Heart left ventricle (tissue), 16 donors: ENCODE results near the gene SMARCAL1. TPM values are rescaled to one million over a fixed set of nuclear protein-coding genes. Genes with fewer than 3 reads are reported as not detected.
A peak's percentile ranks its signal among the peaks of the same experiment; 100 is the strongest.

ENCODE experiments used
- ATAC-seq, 4 donors: fragments of 200-7000 bp; cut with Tn5 transposase; one replicate each; pipeline ENCODE4 v1.9.1; 2020 to 2022; ENCODE audit warnings: moderate library complexity in 4 of 4, mild to moderate bottlenecking in 3 of 4, moderate number of reproducible peaks in 1 of 4
- DNase-seq, 5 donors: peaks; one replicate each; pipeline ENCODE4 v3.0.0-alpha.2; 2020
- H3K27ac ChIP-seq, 12 donors: fragments of 200-600 bp; sonication (generic) in 4 of 12; one replicate each; pipeline versions ENCODE4 v1.5.0 to v1.8.0; 2016 to 2022; ENCODE audit warnings: mild to moderate bottlenecking in 2 of 12
- H3K27me3 ChIP-seq, 9 donors: fragments of 200-600 bp; sonication (generic) in 2 of 9; one replicate each; pipeline versions ENCODE4 v1.5.1 to v1.8.0; 2016 to 2022; ENCODE audit warnings: mild to moderate bottlenecking in 3 of 9
- H3K36me3 ChIP-seq, 9 donors: fragments of 200-600 bp; sonication (generic) in 2 of 9; one replicate each; pipeline versions ENCODE4 v1.5.0 to v1.8.0; 2018 to 2022; ENCODE audit warnings: mild to moderate bottlenecking in 2 of 9
- H3K4me1 ChIP-seq, 12 donors: fragments of 200-600 bp; sonication (generic) in 4 of 12; one replicate each; pipeline versions ENCODE4 v1.5.0 to v1.8.0; 2016 to 2022; ENCODE audit warnings: mild to moderate bottlenecking in 3 of 12
- H3K4me3 ChIP-seq, 12 donors: fragments of 200-600 bp; sonication (generic) in 4 of 12; one replicate each; pipeline versions ENCODE4 v1.5.0 to v1.8.0; 2017 to 2022; ENCODE audit warnings: mild to moderate bottlenecking in 9 of 12, moderate library complexity in 4 of 12
- H3K9me3 ChIP-seq, 12 donors: fragments of 200-600 bp; sonication (generic) in 4 of 12; one replicate each; pipeline versions ENCODE4 v1.5.0 to v1.8.0; 2016 to 2022; ENCODE audit warnings: mild to moderate bottlenecking in 1 of 12
- POLR2A ChIP-seq, 2 donors: fragments of 450-650 bp; IDR thresholded peaks; one replicate each; pipeline ENCODE4 v1.6.1; 2017; ENCODE audit warnings: antibody characterized with exemption in 2 of 2, mild to moderate bottlenecking in 2 of 2, moderate library complexity in 2 of 2
- WGBS, 4 donors: extraction: QIAGEN DNeasy Blood & Tissue Kit in 2 of 4; methylation state at CpG; one replicate each; pipeline versions ENCODE4 v1.1.5 to v1.1.7; 2013 to 2018; 5-methylcytosine and 5-hydroxymethylcytosine counted together
- intact Hi-C, 10 donors: fragments of 100-400 bp; cut with DNase I; formaldehyde crosslinking; loops; one replicate each; pipeline versions ENCODE4 v1.11.1 to v1.14.2; 2022
- long read RNA-seq, 3 donors: library from polyadenylated mRNA; unstranded; transcript quantifications; one replicate each; pipeline ENCODE4 v2.0.0, GENCODE V29; 2020 to 2021
- polyA plus RNA-seq, 2 donors: library from polyadenylated mRNA; stranded (reverse); fragments of 200-250 nt; gene quantifications; one replicate each; pipeline ENCODE4 v1.2.3, GENCODE V29; 2013
- total RNA-seq, 9 donors: library from RNA; depleted of rRNA in 2 of 9; stranded (reverse); fragments of >200 nt in 2 of 9; fragmentation: NEBNext Ultra II Directional in 3 of 9; extraction: Animal tissue kit (Norgen Biotek cat#: 25700) in 3 of 9; gene quantifications; one replicate each; pipeline versions ENCODE4 v1.1.0 to v1.2.4, GENCODE V29; 2016 to 2023
- TF ChIP-seq, protein P1 (sequence below), 12 donors: fragments of 200-600 bp; sonication (generic) in 4 of 12; IDR thresholded peaks; one replicate each; pipeline versions ENCODE4 v1.5.0 to v1.8.0; 2018 to 2022; ENCODE audit warnings: antibody characterized with exemption in 12 of 12, mild to moderate bottlenecking in 5 of 12
- donor health status: ischemic (EF 13 %, LVEDD 7.1; RV severe dilation, severe dysfunction).
- donor health status: healthy with polysubstance abuse.
- donor health status: DM: no; HTN: yes; CAD: no.
- donor health status: DM: no; HTN: no; CAD: no.
- donor health status: ischemic (EF 25% LVEDD 6.9; RV normal size, moderate dysfunction).
- donor health status: ischemic (EF 25% LVEDD 5.7; RV mildly dilated, moderate dysfunction).
- donor health status: healthy.
- donor health status: DM: yes; HTN: yes; CAD: no.
- donor health status: ischemic (EF 35%, LVEDD 5.7; RV mildly dilated, moderate dysfunction).
- donor health status: nonischemic (EF 11% LVEDD 7.7; RV severe dilation, severe dysfunction).
- donor health status: DM: yes; HTN: yes; CAD: no.
- donor health status: PGD.
- donor health status: ischemic (EF 29% LVEDD 5.4; RV normal size, mild dysfunction).
- donor health status: nonischemic (EF 23%, LVEDD 6.1; RV moderate dilation, normal function).

SMARCAL1 gene
- total RNA-seq: 10 to 100 TPM in 7 of 9 donors, 1 to 10 TPM in 2; 5.5 to 17.1 (median 11.5) TPM
- 1 to 10 TPM; 5.0 to 5.9 TPM for polyA plus RNA-seq
- long read RNA-seq, donor 1, transcript SMARCAL1-201 (18 exons, 3,271 nt): major isoform, 8 of 19 reads
- long read RNA-seq, donor 1, partial matches to known transcripts: 4 of 19 reads
- long read RNA-seq, donor 1, other reads (novel, unspliced or antisense): 3 of 19 reads
- long read RNA-seq, donor 2, transcript SMARCAL1-201 (18 exons, 3,271 nt): major isoform, 18 of 44 reads
- long read RNA-seq, donor 2, transcript SMARCAL1-202 (18 exons, 3,056 nt): minor isoform, 13 of 44 reads
- long read RNA-seq, donor 2, partial matches to known transcripts: 5 of 44 reads
- long read RNA-seq, donor 2, other reads (novel, unspliced or antisense): 8 of 44 reads
- long read RNA-seq, donor 3, partial matches to known transcripts: 1 of 12 reads
- long read RNA-seq, donor 3, other reads (novel, unspliced or antisense): 4 of 12 reads

- 6 to 8% (median 7%) methylated on average over 45 to 56 of the region's 56 CpGs for WGBS, 4 donors
- intact Hi-C loops: loop anchor here in 1 of 10 donors (5.0 kb wide), 1 partner anchor 85 kb away; the partner anchor contains the start of gene RPL37A
- Histone ChIP-seq H3K9me3 (no peaks in the 10 kb centered on the region), H3K4me3 (peak within 1 kb of the TSS; percentile 40 to 97 (median 78)), H3K36me3 (peaks cover 0 to 29% (median 23%) of the 10 kb centered on the region in 9 donors), H3K27ac (peak within 1 kb of the TSS; percentile 82 to 99 (median 96)), H3K27me3 (peaks cover 0 to 5% (median 0%) of the 10 kb centered on the region in 9 donors), H3K4me1 (peaks cover 0 to 28% (median 9%) of the 10 kb centered on the region in 12 donors)
- TF ChIP-seq, protein P1, sequence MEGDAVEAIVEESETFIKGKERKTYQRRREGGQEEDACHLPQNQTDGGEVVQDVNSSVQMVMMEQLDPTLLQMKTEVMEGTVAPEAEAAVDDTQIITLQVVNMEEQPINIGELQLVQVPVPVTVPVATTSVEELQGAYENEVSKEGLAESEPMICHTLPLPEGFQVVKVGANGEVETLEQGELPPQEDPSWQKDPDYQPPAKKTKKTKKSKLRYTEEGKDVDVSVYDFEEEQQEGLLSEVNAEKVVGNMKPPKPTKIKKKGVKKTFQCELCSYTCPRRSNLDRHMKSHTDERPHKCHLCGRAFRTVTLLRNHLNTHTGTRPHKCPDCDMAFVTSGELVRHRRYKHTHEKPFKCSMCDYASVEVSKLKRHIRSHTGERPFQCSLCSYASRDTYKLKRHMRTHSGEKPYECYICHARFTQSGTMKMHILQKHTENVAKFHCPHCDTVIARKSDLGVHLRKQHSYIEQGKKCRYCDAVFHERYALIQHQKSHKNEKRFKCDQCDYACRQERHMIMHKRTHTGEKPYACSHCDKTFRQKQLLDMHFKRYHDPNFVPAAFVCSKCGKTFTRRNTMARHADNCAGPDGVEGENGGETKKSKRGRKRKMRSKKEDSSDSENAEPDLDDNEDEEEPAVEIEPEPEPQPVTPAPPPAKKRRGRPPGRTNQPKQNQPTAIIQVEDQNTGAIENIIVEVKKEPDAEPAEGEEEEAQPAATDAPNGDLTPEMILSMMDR (IDR thresholded peaks at IDR 0.05): peak in 1 of 12 donors; percentile 10
- peak in 1 of 2 donors; percentile 44 for TF ChIP-seq POLR2A (IDR thresholded peaks at IDR 0.05)
- ATAC-seq (peak; percentile 94 to 97 (median 96)), DNase-seq (peak; percentile 99)
These were observed at the start of gene SMARCAL1 for GRCh38 chr2:216412022-216412999. TSS of gene SMARCAL1 (plus strand) at chr2:216412484. CDS start at chr2:216414705, 2,221 bp downstream.

DNA sequence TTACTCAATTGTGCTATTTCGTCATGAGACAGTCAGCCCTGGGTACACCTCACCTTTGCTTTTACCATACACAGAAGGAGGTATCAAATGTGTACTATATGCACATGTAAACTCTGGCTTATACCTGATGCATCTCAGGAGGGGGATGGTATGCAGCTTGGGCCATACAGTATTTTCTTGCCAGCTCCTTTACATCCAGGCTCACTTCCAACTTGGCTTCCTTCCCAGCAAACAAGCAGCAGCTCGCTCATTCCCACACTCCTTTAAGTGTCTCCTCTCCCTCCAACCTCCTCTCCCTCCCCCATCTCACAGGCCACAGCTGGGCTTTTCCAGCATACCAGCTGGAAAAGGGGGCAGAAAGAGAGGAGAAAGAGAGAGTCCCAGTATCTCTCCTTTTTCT, 49.6 kb upstream of the SMARCAL1 start:
- H3K9me3 ChIP-seq: no peaks in the 10 kb centered on the region
- ATAC-seq: no peak
- intact Hi-C loops: no loop called here
- peaks cover 0 to 24% (median 6%) of the 10 kb centered on the region in 9 donors for H3K27me3 ChIP-seq
- no peaks in the 10 kb centered on the region for H3K36me3 ChIP-seq
- no peak overlapping the region for H3K4me3 ChIP-seq
- H3K27ac ChIP-seq: no peak overlapping the region
- DNase-seq: no peak
- TF ChIP-seq, protein P1 (IDR thresholded peaks at IDR 0.05): no peak
- no peak for TF ChIP-seq POLR2A (IDR thresholded peaks at IDR 0.05)
- WGBS, 4 donors: 47 to 52% (median 49%) methylated on average over 2 of the region's 2 CpGs
- no peaks in the 10 kb centered on the region for H3K4me1 ChIP-seq

DNA sequence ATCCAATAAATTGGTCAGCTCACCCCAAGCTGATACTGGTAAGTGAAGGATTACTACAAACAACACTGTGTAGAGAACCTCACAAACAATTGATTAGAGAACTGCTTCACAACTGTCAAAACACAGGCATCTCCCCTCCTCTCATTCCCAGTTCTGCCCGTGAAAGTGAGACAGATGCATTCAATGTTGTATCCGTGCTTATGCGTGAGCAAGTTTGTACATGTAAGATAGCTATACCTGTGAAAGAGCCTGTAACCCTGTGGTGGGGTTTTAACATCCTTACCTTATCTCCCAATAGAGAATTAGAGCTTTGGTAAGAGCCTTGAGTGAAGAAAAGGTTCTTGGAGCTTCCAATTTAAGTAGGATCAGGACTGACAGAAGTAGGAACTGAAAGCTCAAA, 49.1 kb upstream of the SMARCAL1 start:
- DNase-seq (no peak), ATAC-seq (no peak)
- H3K27ac ChIP-seq: no peak overlapping the region
- intact Hi-C loops: no loop called here
- no peaks in the 10 kb centered on the region for H3K9me3 ChIP-seq
- no peak for TF ChIP-seq POLR2A (IDR thresholded peaks at IDR 0.05)
- TF ChIP-seq, protein P1 (IDR thresholded peaks at IDR 0.05): no peak
- peaks cover 0 to 26% (median 7%) of the 10 kb centered on the region in 9 donors for H3K27me3 ChIP-seq
- H3K4me3 ChIP-seq: no peak overlapping the region
- no peaks in the 10 kb centered on the region for H3K36me3 ChIP-seq
- no peaks in the 10 kb centered on the region for H3K4me1 ChIP-seq
- 75 to 83% (median 80%) methylated on average over 3 of the region's 3 CpGs for WGBS, 4 donors
